Embryonic facial prominence (tissue), 1 donor: ENCODE measurements around the gene RAP1GAP2.

Experiments used
- DNase-seq: peaks from one replicate; pipeline ENCODE4 v3.0.0-alpha.2; 2016; ENCODE audit errors: extremely low spot score

Gene RAP1GAP2

GRCh38 chr17:2911035-2911754 is 115.0 kb downstream of the RAP1GAP2 start:
- DNase-seq = no peak

GRCh38 chr17:2911755-2912111 is 115.5 kb downstream of the RAP1GAP2 start:
- DNase-seq = no peak

- no peak for DNase-seq
Observed at GRCh38 chr17:2912754-2913153, 116.5 kb downstream of the RAP1GAP2 start.

GRCh38 chr17:2916461-2916860 is 120.2 kb downstream of the RAP1GAP2 start:
- DNase-seq = no peak

GRCh38 chr17:2921443-2921842 is 125.2 kb downstream of the RAP1GAP2 start:
- DNase-seq = no peak

GRCh38 chr17:2924211-2924610 is 128.0 kb downstream of the RAP1GAP2 start:
- DNase-seq = no peak

GRCh38 chr17:2925011-2925410 is 128.8 kb downstream of the RAP1GAP2 start:
- DNase-seq = no peak

- DNase-seq = no peak
Observed at GRCh38 chr17:2926019-2926650, 129.9 kb downstream of the RAP1GAP2 start.

GRCh38 chr17:2928294-2928890 is 132.2 kb downstream of the RAP1GAP2 start:
- DNase-seq = no peak

GRCh38 chr17:2929881-2930533 is 133.8 kb downstream of the RAP1GAP2 start:
- no peak for DNase-seq

GRCh38 chr17:2931876-2932275 is 135.6 kb downstream of the RAP1GAP2 start:
- DNase-seq = no peak

- no peak for DNase-seq
Observed at GRCh38 chr17:2932946-2933345, 136.7 kb downstream of the RAP1GAP2 start.

GRCh38 chr17:2933606-2934005 is 137.4 kb downstream of the RAP1GAP2 start:
- no peak for DNase-seq

- DNase-seq = no peak
Observed at GRCh38 chr17:2935632-2936031, 139.4 kb downstream of the RAP1GAP2 start.

GRCh38 chr17:2936351-2936750 is 140.1 kb downstream of the RAP1GAP2 start:
- DNase-seq = no peak

- no peak for DNase-seq
Observed at GRCh38 chr17:2936771-2937321, 140.6 kb downstream of the RAP1GAP2 start.

GRCh38 chr17:2937331-2938003 is 141.2 kb downstream of the RAP1GAP2 start:
- DNase-seq = no peak

- no peak for DNase-seq
Observed at GRCh38 chr17:2939714-2940351, 143.6 kb downstream of the RAP1GAP2 start.

GRCh38 chr17:2940352-2940751 is 144.1 kb downstream of the RAP1GAP2 start:
- DNase-seq = no peak

GRCh38 chr17:2943981-2944380 is 147.7 kb downstream of the RAP1GAP2 start:
- no peak for DNase-seq

- DNase-seq = no peak
Observed at GRCh38 chr17:2945299-2945698, 149.1 kb downstream of the RAP1GAP2 start.
